ENCODE results near the gene HMGB1.

Gene HMGB1

DNA sequence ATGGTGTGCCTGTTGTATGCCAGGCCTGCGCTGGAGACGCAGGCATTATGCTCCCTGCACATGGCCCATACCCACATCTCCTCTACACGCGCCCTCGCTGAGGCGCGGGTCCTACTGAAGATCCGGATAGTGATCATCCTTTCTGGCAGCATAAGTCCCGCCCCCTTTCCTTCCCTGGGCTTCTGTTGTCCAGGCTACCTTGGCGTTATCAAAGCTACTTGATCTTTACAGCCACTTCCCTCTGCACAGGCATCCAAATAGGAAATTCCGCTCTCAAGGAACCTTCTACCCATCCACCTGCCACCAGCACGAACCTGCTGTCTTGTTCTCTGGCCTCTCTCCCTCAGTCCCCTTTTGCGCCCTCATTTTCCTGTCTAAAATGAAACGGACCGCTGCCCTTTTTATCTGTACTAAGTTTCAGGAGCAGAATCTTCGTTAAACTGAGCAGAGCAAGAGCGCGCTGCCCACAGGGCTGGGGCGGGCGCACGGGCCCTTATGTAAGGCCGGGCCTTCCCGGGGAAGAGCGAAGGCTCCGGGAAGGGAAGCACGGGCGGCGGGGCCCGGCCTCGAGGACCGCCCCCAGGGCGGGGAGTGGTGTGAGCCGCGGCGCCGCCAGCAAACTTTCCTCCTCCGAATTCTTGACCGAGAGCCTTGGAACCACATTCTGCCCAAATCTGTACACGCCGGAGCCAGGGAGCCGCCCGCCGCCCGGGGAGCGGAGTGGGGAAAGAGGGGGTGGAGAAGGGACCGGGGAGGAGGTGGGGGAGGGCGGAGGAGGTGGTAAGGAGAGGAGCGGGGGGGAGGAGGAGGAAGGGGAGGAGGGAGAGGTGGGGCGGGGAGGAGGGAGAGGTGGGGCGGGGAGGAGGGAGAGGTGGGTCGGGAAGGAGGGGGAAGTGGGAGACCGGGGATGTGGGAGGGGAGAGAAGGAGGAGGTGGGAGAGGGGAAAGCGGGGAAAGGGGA, 44.4 kb downstream of the HMGB1 start:
- no peak for DNase-seq (ENCODE audit: low spot score)
- H3K27ac ChIP-seq (ENCODE audit: poor library complexity, severe bottlenecking): peak overlapping the region; percentile 78
- H3K27me3 ChIP-seq (ENCODE audit: insufficient read depth, poor library complexity, severe bottlenecking): no peaks in the 10 kb centered on the region

DNA sequence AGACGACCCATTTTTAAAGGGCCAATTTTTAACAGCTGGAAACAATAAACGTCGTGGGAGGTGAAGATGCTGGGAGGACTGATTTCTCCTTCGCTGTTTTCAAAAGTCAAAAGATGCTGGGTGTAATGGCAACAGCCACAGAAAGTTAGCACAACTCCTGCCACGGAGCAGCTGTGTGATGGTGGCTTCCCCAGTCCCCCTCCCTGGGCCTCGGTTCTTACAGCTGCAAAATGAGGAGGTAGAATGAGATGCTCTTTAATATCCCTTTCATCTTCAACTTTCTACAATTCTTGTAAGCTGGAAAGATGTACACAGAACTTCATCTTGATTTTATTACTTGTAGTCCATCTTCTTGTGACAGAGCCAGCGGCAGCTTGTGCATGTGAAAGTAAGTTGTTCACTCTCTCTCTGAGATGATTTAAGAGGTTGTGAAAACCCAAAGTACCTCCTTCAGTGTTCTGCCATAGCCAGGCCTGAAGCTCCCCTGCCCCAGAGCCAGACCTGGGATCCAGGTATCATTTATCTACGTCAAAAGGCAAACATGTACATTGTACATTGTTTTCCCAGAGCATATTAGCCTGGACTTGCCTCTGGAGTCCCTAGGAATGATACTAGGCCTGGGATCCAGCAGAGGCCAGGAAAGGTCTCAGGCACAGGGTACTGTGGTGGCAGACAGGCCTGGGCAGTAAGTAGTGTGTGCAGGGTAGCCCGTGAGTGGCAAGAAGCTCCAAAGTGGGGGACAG, 46.8 kb downstream of the HMGB1 start:
- H3K4me3 ChIP-seq (ENCODE audit: severe bottlenecking): no peak overlapping the region
- H3K27me3 ChIP-seq (ENCODE audit: insufficient read depth, poor library complexity, severe bottlenecking): no peaks in the 10 kb centered on the region
- no peak for ATAC-seq (ENCODE audit: low read depth)
- H3K4me1 ChIP-seq (ENCODE audit: insufficient read depth, poor library complexity, severe bottlenecking): no peaks in the 10 kb centered on the region
- no peak for TF ChIP-seq CTCF (IDR thresholded peaks at IDR 0.05; ENCODE audit: poor library complexity, severe bottlenecking)
- no peak overlapping the region for H3K27ac ChIP-seq (ENCODE audit: poor library complexity, severe bottlenecking)
- no peaks in the 10 kb centered on the region for H3K36me3 ChIP-seq (ENCODE audit: low read depth)
- no peaks in the 10 kb centered on the region for H3K9me3 ChIP-seq (ENCODE audit: severe bottlenecking)
- no peak for DNase-seq (ENCODE audit: low spot score)

More for the DNA sequence above, 44.4 kb downstream of the HMGB1 start:
- Histone ChIP-seq H3K4me1 (ENCODE audit: insufficient read depth, poor library complexity, severe bottlenecking) (no peaks in the 10 kb centered on the region), H3K36me3 (ENCODE audit: low read depth) (no peaks in the 10 kb centered on the region), H3K4me3 (ENCODE audit: severe bottlenecking) (peak overlapping the region; percentile 41), H3K9me3 (ENCODE audit: severe bottlenecking) (no peaks in the 10 kb centered on the region)
- ATAC-seq (ENCODE audit: low read depth): peak; percentile 84
- TF ChIP-seq CTCF (IDR thresholded peaks at IDR 0.05; ENCODE audit: poor library complexity, severe bottlenecking): no peak

DNA sequence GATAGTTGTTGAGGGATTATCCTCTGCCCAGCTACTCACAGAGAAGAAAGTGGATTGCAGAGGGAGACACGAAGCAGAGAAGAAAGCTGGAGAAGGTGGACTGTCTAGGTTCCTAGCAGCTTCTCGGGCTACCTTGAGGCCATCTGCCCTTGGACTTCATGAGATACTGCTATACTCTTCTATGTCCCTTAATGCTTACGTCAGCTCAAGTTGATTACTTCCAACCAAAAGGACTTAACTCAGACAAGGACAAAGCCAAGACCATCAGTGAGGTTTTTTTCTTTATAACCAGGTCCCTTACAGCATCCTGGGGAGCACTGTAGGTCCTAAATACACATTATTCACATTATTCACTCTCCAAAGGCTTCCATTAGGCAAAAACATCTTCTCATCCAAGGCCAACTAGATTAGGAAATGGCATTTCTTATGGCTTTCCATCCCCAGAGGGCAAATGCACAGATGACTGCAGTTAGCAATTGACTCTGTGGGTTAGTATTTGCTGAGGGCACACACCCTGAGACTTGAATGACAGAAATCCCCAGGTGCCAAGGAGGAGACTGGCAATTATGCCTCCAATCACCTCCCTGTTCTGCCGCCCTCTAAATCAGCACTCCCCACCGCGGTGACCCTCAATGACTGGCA, 47.5 kb downstream of the HMGB1 start:
- no peak overlapping the region for H3K4me3 ChIP-seq (ENCODE audit: severe bottlenecking)
- no peaks in the 10 kb centered on the region for H3K36me3 ChIP-seq (ENCODE audit: low read depth)
- no peak for TF ChIP-seq CTCF (IDR thresholded peaks at IDR 0.05; ENCODE audit: poor library complexity, severe bottlenecking)
- DNase-seq (ENCODE audit: low spot score): no peak
- H3K27me3 ChIP-seq (ENCODE audit: insufficient read depth, poor library complexity, severe bottlenecking): no peaks in the 10 kb centered on the region
- H3K27ac ChIP-seq (ENCODE audit: poor library complexity, severe bottlenecking): no peak overlapping the region
- H3K9me3 ChIP-seq (ENCODE audit: severe bottlenecking): no peaks in the 10 kb centered on the region
- no peaks in the 10 kb centered on the region for H3K4me1 ChIP-seq (ENCODE audit: insufficient read depth, poor library complexity, severe bottlenecking)
- ATAC-seq (ENCODE audit: low read depth): no peak

- H3K27me3 ChIP-seq (ENCODE audit: insufficient read depth, poor library complexity, severe bottlenecking): no peaks in the 10 kb centered on the region
- no peaks in the 10 kb centered on the region for H3K4me1 ChIP-seq (ENCODE audit: insufficient read depth, poor library complexity, severe bottlenecking)
- ATAC-seq (ENCODE audit: low read depth) (no peak), DNase-seq (ENCODE audit: low spot score) (no peak)
- no peaks in the 10 kb centered on the region for H3K36me3 ChIP-seq (ENCODE audit: low read depth)
- no peak for TF ChIP-seq CTCF (IDR thresholded peaks at IDR 0.05; ENCODE audit: poor library complexity, severe bottlenecking)
- H3K27ac ChIP-seq (ENCODE audit: poor library complexity, severe bottlenecking): no peak overlapping the region
- H3K9me3 ChIP-seq (ENCODE audit: severe bottlenecking): no peaks in the 10 kb centered on the region
- no peak overlapping the region for H3K4me3 ChIP-seq (ENCODE audit: severe bottlenecking)
Observed at GRCh38 chr13:30416471-30416870, 49.3 kb downstream of the HMGB1 start.
